OCI-LY1 (cell line): ENCODE data around the gene PRSS3.

ENCODE experiments used
- EZH2 ChIP-seq: fragments of 200-600 bp; sonication (generic), shearing (Covaris generic); IDR thresholded peaks from 2 replicates; pipeline ENCODE4 v1.8.0; 2017; ENCODE audit warnings: borderline replicate concordance, mixed run types, mild to moderate bottlenecking, antibody characterized with exemption, low read length, moderate library complexity, mixed read lengths
- TF ChIP-seq, protein P1 (sequence below): fragments of 200-600 bp; sonication (generic), shearing (Covaris generic); IDR thresholded peaks from 2 replicates; pipeline ENCODE4 v1.5.1; 2017; ENCODE audit warnings: mild to moderate bottlenecking, antibody characterized with exemption, low read length, moderate library complexity, mixed read lengths

DNA sequence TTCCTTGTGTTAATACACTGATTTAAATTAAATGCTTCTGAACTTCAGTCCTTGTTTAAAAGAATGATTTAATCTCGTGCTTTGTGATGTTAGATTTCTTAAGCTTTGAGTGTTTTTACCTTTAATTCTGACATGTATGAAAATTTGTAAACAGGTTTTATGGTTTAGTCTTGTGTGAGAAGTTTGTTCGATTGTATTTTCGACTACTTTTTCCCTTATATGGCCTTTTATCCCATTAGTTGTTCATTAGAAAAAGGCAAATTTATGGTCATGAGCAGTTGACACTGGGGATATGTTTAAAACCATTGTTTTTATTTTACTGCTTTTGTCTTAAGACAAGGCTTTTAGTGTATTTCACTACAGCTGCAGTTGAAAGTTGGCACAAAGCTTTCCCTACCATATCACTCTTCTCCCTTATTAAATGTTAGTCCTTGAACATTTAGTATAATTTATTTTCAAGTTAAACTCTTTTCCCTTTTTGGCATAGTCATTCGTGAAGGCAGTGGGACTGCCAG lies 24.9 kb downstream of the PRSS3 start:
- TF ChIP-seq, protein P1, sequence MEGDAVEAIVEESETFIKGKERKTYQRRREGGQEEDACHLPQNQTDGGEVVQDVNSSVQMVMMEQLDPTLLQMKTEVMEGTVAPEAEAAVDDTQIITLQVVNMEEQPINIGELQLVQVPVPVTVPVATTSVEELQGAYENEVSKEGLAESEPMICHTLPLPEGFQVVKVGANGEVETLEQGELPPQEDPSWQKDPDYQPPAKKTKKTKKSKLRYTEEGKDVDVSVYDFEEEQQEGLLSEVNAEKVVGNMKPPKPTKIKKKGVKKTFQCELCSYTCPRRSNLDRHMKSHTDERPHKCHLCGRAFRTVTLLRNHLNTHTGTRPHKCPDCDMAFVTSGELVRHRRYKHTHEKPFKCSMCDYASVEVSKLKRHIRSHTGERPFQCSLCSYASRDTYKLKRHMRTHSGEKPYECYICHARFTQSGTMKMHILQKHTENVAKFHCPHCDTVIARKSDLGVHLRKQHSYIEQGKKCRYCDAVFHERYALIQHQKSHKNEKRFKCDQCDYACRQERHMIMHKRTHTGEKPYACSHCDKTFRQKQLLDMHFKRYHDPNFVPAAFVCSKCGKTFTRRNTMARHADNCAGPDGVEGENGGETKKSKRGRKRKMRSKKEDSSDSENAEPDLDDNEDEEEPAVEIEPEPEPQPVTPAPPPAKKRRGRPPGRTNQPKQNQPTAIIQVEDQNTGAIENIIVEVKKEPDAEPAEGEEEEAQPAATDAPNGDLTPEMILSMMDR = no peak
- no peak for TF ChIP-seq EZH2
